NCI-H1105 treated with DMSO at 0.1 percent for 48 hours (cell line): ENCODE results near the gene CLEC11A.

Experiments
- DNase-seq: peaks from one replicate; lab custom pipeline; 2025; lab: John Stamatoyannopoulos, UW

Gene CLEC11A

GRCh38 chr19:50705422-50706019, 17.6 kb upstream of the CLEC11A start:
- DNase-seq = peak; percentile 20

- DNase-seq = no peak
Observed at GRCh38 chr19:50706387-50706786, 16.8 kb upstream of the CLEC11A start.

DNA sequence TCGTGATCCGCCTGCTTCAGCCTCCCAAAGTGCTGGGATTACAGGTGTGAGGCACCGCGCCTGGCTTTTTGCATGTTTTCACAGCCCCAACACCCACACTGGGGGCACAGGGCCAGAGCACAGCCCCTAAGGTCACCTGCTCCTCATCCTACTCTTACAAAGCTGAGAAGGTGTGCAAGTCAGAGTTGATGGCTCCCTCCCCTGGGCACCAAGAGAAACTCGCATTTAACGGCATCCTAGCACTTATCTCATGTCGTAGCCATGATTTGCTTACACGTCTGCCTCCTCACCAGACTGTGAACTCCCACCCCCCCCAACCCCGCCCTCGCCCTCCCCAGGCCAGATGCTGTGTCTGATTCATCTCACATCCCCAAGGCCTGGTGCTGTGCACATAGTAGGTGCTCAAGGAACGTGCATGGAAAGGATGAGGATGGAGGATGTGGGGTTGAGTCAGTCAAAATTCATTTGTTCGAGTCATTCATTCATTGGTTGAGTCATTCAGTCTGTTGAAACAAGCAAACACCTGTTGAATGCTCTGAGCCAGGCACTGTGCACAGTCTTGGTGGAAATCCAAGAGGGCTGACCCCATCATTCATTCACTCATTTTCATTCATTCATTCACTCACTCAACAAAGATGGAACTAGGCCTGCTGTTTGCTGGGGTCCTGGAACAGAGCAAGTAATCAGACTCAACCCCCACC, 14.8 kb upstream of the CLEC11A start:
- no peak for DNase-seq

DNA sequence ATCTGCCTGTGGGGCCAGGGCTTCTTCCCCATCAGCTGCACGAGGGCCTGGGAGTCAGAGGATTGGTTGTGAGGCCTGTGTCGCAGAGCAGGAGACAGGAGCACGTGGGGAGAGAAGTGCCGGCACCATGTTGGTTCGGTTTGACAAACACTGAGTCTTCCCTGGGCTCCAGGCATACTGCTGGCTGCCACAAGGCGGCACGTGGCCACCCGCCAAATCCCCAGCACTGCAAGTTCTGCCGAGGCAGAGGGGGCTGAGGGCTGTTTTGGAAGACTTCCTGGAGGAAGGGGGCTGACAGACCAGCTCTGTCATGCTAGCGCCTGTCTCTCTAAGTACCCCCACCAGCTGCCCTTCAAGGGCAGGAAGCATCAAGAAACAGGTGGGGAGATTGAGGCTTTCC, 13.1 kb upstream of the CLEC11A start:
- DNase-seq = no peak

- no peak for DNase-seq
Observed at GRCh38 chr19:50710612-50711011, 12.6 kb upstream of the CLEC11A start.

DNA sequence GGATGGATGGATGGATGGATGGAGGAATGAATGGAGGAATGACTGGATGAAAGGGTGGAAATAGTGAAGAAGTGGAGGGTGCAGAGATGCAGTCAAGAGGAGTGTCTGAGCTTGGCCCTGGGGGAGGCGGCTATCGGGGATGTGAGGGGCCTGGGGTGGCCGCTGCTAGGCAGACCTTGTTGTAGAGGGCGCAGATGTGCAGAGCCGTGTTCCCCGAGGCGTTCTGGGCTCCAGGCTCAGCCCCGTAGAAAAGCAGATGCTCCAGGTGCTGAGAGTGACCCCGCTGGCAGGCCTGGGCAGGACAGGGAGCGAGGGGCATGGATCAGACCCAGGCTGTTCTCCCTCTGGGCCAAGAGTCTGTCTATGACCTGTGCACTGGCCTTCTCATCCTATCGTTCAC, 12.0 kb upstream of the CLEC11A start:
- DNase-seq = no peak

GRCh38 chr19:50711805-50712204, 11.4 kb upstream of the CLEC11A start:
- DNase-seq = no peak

- no peak for DNase-seq
Observed at GRCh38 chr19:50712833-50713232, 10.3 kb upstream of the CLEC11A start.

DNA sequence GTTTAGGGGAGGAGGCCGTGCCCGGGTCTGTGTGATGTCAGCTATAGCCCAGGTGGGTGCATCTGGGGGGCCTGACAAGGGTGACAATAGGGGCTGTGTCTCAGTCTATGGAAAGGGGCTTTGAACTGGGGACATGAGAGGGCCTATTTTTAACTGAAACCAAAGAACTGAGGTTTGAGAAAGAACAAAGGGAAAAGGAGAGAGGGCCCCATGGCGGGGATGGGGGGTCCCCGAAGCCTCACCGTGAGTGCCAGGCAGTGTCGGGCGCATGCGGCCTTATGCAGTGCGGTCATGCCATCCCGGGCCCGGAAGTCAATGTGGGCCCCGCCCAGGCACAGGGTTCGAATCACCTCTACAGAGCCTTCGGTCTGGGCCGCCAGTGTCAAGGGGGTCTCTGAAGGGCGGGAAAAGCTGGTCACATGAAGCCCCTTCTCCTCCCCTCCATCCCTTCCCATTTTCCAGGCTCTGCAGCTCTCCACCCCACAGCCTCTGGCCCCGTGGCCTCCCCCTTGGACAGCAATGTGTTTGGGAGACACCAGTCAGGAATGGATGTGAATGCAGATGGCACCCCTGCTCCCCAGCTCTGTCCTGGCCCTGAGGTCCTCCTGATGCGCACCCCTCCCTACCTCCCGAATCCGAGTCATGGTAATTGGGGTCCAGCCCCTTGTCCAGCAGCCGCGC, 9.5 kb upstream of the CLEC11A start:
- no peak for DNase-seq

DNA sequence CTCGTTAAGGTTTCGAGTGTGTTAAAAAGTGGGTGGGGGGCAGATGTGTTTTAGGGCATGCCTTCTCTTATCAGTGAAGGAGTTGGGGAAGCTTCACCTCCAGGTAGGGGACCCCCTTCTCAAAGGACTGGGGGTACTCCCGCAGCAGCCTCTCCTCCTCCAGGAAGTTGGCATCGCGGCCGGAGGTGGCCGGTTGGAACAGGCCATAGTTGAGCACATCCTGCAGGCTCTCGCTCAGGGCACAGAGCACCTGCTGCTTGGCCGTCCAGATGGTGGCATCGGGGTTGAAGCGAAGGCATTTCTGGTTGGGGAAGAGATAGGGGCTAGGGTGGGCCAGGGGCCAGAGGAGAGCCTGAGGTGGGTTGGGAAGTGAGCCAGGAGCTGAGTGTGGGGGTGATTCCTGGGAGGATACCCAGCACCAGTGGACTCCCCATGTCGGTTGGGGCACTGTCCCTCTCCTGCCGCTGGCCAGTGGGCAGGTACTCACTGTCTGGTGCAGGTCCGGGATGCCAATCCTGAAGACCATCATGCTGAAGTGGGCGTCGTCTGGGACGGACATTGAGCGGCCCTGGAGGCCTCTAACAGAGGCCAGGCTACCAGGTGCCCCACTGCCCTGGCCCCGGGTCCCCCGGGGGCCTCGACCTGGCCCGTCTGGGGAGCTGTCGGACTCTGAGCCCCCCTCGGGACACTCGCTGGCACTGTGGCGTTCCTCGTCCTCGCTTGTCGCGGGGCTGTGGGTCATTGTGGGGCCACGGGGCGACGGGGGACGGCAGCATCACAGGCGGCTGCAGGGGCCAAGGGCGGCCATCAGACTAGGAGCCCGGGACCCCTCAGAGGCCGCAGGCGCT, 6.8 kb upstream of the CLEC11A start:
- no peak for DNase-seq

DNA sequence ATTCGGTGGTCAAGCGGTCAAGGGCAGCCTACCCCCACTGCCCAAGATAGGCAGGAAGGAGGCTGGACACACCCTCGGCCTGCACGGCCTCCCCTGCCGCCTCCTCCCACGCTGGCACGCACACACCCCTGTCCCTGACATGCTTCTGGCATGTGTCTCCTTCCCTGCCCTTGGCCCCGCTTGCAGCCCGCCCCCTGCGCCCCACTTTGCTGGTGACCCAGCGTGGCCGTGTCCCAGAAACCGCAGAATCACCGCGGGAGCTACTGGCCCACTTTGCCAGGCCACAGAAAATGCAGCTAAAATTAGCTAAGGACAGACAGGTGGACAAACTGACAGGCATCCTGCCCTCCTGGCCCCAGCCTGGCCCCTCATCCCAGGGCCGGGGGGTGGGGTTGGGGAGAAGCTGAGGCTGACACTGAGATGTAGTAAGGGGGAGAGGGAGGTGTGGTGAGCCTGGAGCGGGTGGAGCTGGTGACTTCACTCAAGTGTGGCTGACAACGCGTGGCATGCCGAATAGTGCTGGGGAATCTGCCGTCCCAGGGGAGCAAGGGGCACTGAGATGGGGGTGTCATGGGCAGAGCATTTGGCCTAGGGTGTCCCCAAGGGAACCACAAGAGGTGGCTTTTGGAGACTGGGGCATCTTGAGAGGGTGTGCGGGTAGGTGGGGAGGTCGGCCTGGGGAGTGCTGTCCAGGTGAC, 6.0 kb upstream of the CLEC11A start:
- no peak for DNase-seq

- no peak for DNase-seq
Observed at GRCh38 chr19:50717891-50718254, 5.3 kb upstream of the CLEC11A start.

- no peak for DNase-seq
Observed at GRCh38 chr19:50718255-50719118, 4.7 kb upstream of the CLEC11A start.

DNA sequence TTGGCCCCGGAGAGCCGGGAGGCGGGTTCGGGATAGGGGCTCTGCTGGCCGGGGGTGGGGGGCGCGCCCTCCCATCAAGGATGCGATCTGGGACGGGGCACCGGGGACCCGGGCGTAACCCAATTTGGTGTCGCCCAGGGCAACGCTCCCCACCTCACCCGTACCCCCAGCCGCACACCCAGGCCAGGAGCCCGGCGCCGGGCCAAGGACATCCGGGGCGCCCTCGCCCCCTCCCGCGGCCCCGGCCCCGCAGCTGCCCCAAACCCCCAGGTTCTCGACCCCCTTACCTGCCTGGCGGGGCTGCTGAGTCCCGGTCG, 4.1 kb upstream of the CLEC11A start:
- no peak for DNase-seq

DNA sequence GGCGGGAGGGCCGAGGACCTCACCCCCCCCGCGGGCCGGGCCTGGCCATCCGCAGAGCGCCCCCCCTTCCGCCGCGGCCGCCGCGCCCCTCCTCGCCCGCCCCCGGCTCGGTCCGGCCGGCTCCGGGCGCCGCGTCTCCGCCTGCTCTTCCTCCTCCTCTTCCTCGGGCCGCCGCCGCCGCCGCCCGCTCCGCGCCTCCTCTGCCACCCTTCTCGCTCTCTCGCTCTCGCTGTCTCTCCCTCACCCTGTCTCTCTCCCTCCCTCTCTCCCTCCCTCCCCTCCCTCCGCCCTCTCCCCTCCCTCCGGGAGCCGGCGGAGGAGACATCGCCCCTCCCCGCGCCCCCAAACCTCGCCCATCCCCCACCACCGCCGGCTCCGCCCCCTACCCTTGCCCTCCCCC, 3.6 kb upstream of the CLEC11A start, which contains the start of gene SHANK1:
Gene SHANK1, minus strand, starts transcription at position 237 of the 400 bp plus-strand sequence. CDS start 2,883 bp downstream, outside the sequence.
- DNase-seq = no peak

DNA sequence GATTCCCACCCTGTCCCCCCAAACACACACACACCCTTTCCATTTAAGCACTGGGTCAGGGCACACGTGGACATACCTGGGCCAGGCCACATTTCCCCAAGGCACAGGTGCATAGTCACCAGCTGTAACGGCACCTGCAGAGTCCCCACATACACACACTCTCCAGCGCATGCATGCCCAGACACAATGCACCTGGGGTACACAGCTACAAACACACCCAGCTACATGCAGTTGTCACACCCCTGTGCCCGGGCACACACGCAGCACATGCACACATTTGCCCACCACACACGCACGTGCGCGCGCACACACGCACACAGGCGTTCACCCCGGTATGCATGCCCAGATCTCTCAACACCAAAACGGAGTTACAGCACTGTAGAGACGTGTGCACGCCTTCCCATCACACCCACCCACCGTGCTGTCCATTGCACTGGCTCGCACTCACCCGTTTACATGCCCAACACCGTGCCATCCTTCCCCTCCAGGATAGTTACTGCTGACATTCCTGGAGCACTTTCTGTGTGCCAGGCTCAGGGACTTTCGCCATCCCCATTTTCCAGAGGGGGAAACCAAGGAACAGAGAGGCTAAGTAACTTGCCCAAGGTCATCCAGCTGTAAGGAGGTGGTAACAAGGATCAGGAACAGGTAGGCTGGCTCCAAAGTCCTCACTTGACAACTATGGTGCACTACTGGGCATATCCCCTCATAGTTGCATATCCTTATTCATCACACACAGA, 2.8 kb upstream of the CLEC11A start:
- no peak for DNase-seq

GRCh38 chr19:50720921-50721381, 2.2 kb upstream of the CLEC11A start:
- no peak for DNase-seq

GRCh38 chr19:50721441-50722137, 1.6 kb upstream of the CLEC11A start:
- no peak for DNase-seq

DNA sequence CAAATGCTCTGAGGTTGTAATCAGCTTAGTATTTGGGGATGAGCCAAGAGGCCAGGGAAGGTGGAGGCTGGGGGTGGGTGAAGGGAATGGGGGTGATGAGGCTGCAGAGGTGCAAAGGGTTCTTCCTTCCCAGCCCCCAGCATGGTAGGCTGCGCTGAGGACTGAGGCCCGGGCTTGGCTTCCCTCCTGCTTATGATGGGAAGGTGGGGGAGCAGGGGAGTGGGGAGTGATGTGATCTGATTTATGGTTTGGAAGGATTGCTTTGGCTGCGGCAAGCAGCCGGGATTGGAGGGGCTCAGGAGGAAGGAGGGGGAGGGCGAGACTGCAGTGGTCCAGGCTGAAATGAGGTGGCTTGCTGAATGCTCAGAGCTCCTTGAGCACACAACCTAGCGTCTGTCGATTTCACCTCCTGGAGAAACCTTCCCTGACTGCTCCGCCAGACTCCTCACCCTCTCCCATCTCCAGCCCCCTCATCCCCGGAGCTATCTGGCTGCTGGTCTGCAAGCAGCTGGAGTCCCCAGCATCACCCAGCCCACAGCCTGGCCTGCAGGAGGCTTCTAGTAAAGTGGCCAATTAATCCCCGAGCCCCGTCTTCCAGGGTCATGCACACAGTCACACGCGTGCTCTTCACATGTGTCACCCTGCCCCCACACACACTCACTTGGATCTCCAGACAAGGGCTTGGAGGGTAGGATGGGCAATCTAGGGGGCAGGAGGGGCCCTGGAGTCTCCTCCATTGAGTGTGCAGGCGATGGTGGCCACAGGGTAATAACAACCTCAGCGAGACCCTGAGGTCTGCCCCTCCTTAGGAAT, 757 bp upstream of the CLEC11A start:
- no peak for DNase-seq
